Measurements from ENCODE around the gene OVOL3. TPM values are rescaled to one million over a fixed set of nuclear protein-coding genes. Genes with fewer than 3 reads are reported as not detected.

The OVOL3 gene
- total RNA-seq, 2 donors from 2014 or later, result not detected

DNA sequence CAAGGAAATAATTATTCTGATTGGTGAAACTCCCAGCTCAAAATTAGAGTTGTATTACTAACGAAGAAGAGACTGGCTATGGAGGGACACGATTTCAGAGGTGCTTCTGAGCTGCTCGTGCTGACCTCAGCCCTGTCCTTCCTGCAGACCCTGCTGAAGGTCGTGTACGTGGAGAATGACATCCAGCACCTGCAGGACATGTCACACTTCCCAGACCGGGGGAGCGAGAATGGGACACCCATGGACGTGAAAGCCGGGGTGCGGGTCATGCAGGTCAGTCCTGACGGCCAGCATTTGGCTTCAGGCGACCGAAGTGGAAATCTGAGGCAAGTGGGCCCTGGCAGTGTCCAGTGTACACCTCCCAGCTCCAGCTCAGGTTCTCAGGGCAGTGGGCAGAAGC lies 28.0 kb upstream of the OVOL3 start:
- no peaks in the 10 kb centered on the region for H3K4me1 ChIP-seq
- TF ChIP-seq, protein P1, sequence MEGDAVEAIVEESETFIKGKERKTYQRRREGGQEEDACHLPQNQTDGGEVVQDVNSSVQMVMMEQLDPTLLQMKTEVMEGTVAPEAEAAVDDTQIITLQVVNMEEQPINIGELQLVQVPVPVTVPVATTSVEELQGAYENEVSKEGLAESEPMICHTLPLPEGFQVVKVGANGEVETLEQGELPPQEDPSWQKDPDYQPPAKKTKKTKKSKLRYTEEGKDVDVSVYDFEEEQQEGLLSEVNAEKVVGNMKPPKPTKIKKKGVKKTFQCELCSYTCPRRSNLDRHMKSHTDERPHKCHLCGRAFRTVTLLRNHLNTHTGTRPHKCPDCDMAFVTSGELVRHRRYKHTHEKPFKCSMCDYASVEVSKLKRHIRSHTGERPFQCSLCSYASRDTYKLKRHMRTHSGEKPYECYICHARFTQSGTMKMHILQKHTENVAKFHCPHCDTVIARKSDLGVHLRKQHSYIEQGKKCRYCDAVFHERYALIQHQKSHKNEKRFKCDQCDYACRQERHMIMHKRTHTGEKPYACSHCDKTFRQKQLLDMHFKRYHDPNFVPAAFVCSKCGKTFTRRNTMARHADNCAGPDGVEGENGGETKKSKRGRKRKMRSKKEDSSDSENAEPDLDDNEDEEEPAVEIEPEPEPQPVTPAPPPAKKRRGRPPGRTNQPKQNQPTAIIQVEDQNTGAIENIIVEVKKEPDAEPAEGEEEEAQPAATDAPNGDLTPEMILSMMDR (IDR thresholded peaks at IDR 0.05), result no peak
- TF ChIP-seq POLR2A (IDR thresholded peaks at IDR 0.05), result no peak
- ATAC-seq (no peak), DNase-seq (no peak)
- WGBS, 2 donors, result 83 to 86% methylated on average over 13 of the region's 13 CpGs
- no peaks in the 10 kb centered on the region for H3K9me3 ChIP-seq
- no peak overlapping the region for H3K27ac ChIP-seq
- H3K4me3 ChIP-seq, result no peak overlapping the region
- no peaks in the 10 kb centered on the region for H3K27me3 ChIP-seq
- H3K36me3 ChIP-seq (replicated peaks in 1 of 2; ENCODE audit: insufficient read depth in 1 of 2, low read depth in 2 of 2), result no peaks in the 10 kb centered on the region
- intact Hi-C loops (cut with DNase I), result no loop called here

DNA sequence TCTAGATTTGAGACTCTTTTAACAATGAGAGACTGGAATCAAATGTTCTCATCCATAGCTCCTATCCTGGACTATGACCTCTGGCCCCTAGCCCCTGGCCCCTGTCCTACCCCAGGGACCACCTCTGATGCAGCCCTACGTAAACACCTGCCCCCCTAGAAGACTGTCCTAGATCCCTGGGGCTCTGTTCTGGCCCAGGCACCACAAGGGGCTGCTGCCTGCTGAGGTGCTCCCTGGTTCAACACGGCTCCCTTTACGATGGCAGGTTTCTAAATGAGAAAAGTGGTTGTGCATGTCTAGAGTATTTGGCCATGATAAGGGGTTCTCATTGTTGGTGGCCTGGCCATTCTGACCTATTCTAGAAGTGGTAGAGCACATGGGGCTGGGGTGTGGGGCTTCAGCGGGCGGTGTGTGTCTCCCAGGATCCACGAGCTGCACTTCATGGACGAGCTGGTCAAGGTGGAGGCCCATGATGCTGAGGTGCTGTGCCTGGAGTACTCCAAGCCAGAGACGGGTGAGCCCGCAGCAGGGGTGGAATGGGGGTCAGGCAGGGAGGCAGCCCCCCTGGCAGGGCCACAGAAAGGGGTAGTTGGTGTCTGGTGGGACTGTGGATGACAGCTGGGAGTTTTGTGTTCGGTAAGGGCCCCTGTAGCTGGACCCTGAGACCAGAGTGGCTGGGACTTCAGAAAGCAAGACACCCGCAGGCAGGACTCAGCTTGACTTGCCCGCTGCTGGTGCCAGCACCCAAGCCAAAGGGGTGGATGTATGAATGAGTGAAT lies 26.5 kb upstream of the OVOL3 start:
- no peak for ATAC-seq
- no peak overlapping the region for H3K27ac ChIP-seq
- no peak for DNase-seq
- no peaks in the 10 kb centered on the region for H3K4me1 ChIP-seq
- H3K9me3 ChIP-seq, result no peaks in the 10 kb centered on the region
- TF ChIP-seq, protein P1 (IDR thresholded peaks at IDR 0.05), result no peak
- TF ChIP-seq POLR2A (IDR thresholded peaks at IDR 0.05), result no peak
- H3K27me3 ChIP-seq, result no peaks in the 10 kb centered on the region
- no peak overlapping the region for H3K4me3 ChIP-seq
- no peaks in the 10 kb centered on the region for H3K36me3 ChIP-seq (replicated peaks in 1 of 2; ENCODE audit: insufficient read depth in 1 of 2, low read depth in 2 of 2)
- 88 to 96% methylated on average over 11 of the region's 12 CpGs for WGBS, 2 donors
- intact Hi-C loops (cut with DNase I), result no loop called here

DNA sequence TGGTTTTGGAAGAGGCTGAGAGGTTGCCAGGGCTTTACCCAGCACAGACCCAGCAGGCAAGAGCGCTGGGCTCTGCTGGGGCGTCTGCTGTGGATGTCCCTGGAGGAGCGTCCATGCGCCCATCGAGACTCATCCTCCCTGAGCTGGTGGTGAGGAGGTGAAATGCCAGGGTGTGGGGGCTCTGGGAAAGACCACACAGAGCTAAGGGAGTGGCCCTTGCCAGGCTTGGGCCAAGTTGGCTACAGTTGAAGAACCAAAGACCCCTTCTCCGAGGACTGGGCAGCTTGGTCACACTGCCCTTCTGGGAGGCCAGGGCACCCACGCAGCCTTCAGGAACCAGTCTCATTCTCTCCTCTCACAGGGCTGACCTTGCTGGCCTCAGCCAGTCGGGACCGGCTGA lies 24.6 kb upstream of the OVOL3 start:
- no peak for ATAC-seq
- Histone ChIP-seq H3K36me3 (replicated peaks in 1 of 2; ENCODE audit: insufficient read depth in 1 of 2, low read depth in 2 of 2) (no peaks in the 10 kb centered on the region), H3K27ac (no peak overlapping the region), H3K9me3 (no peaks in the 10 kb centered on the region), H3K27me3 (no peaks in the 10 kb centered on the region), H3K4me1 (no peaks in the 10 kb centered on the region), H3K4me3 (no peak overlapping the region)
- DNase-seq, result no peak
- intact Hi-C loops (cut with DNase I), result no loop called here
- TF ChIP-seq POLR2A (IDR thresholded peaks at IDR 0.05), result no peak
- TF ChIP-seq, protein P1 (IDR thresholded peaks at IDR 0.05), result no peak
- WGBS, 2 donors, result 92 to 95% methylated on average over 7 to 8 of the region's 9 CpGs

DNA sequence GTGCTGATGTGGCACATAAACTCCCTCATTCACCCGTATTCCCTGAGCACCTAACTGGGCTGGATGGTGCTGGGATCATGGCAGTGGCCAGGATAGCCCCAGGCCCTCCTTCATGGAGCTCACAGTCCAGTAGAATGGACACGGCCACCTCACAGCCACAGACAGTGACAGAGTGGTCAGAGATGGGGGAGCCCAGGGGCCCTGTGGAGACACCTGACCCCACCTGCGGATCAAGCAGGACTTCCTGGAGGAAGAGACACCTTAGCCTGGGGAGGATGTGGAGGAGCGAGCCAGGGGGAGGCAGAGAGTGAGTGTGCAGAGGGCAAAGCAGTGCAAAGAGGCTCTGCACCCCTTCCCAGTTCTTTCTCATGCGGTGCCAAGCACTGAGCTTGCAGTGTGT lies 21.1 kb upstream of the OVOL3 start:
- DNase-seq (no peak), ATAC-seq (no peak)
- intact Hi-C loops (cut with DNase I), result no loop called here
- TF ChIP-seq, protein P1 (IDR thresholded peaks at IDR 0.05), result no peak
- TF ChIP-seq POLR2A (IDR thresholded peaks at IDR 0.05), result no peak
- H3K27ac ChIP-seq, result no peak overlapping the region
- no peaks in the 10 kb centered on the region for H3K4me1 ChIP-seq
- H3K27me3 ChIP-seq, result no peaks in the 10 kb centered on the region
- no peak overlapping the region for H3K4me3 ChIP-seq
- no peaks in the 10 kb centered on the region for H3K36me3 ChIP-seq (replicated peaks in 1 of 2; ENCODE audit: insufficient read depth in 1 of 2, low read depth in 2 of 2)
- WGBS, 2 donors, result 92 to 94% methylated on average over 5 of the region's 5 CpGs
- H3K9me3 ChIP-seq, result no peaks in the 10 kb centered on the region
